Keratinocyte (primary cell): ENCODE measurements around the gene GNAI1. TPM values are rescaled to one million over a fixed set of nuclear protein-coding genes. Genes with fewer than 3 reads are reported as not detected.

Source experiments
- DNase-seq: peaks from one replicate; pipeline ENCODE4 v3.0.0-alpha.2; 2011; ENCODE audit warnings: low read depth, missing footprints, low spot score
- FAIRE-seq: peaks from 2 replicates; lab custom pipeline; 2011; peaks lifted over from hg19 to GRCh38; lab: Jason Lieb, UNC
- H2AFZ ChIP-seq: 2 replicates; pipeline ENCODE4 v1.6.0; 2012; ENCODE audit warnings: low read length, control low read depth, inconsistent platforms; ENCODE audit not compliant: control insufficient read depth
- H3K27ac ChIP-seq: 2 replicates; pipeline ENCODE4 v1.5.1; 2011; ENCODE audit warnings: low read length; ENCODE audit not compliant: control insufficient read depth, insufficient read depth
- H3K27me3 ChIP-seq: 3 replicates; pipeline ENCODE4 v1.6.0; 2011; ENCODE audit warnings: low read length; ENCODE audit not compliant: control insufficient read depth, insufficient read depth; ENCODE audit errors: extremely low read depth
- H3K36me3 ChIP-seq, 2 experiments: 2 replicates in 1 of 2; 3 replicates in 1 of 2; pipeline ENCODE4 v1.5.1; 2011; ENCODE audit warnings: low read length in 2 of 2, mild to moderate bottlenecking in 1 of 2; ENCODE audit not compliant: control insufficient read depth in 2 of 2, insufficient read depth in 2 of 2; ENCODE audit errors: extremely low read depth in 1 of 2
- H3K4me1 ChIP-seq: 3 replicates; pipeline ENCODE4 v1.5.1; 2011; ENCODE audit warnings: low read length; ENCODE audit not compliant: control insufficient read depth, insufficient read depth; ENCODE audit errors: extremely low read depth
- H3K4me2 ChIP-seq: 3 replicates; pipeline ENCODE4 v1.6.0; 2011; ENCODE audit warnings: low read depth, low read length; ENCODE audit not compliant: control insufficient read depth, insufficient read depth; ENCODE audit errors: extremely low read depth
- H3K4me3 ChIP-seq, 3 experiments: fragments of 200-600 bp in 1 of 3; sonication (generic) in 1 of 3; 2 replicates in 2 of 3; 3 replicates in 1 of 3; pipeline ENCODE4 v1.5.1; 2011 to 2016; ENCODE audit warnings: low read length in 3 of 3, mild to moderate bottlenecking in 3 of 3, control low read depth in 2 of 3, inconsistent platforms in 1 of 3, low read depth in 1 of 3, mixed read lengths in 1 of 3, mixed run types in 1 of 3, moderate library complexity in 1 of 3; ENCODE audit not compliant: control insufficient read depth in 2 of 3, insufficient read depth in 2 of 3; ENCODE audit errors: extremely low read depth in 1 of 3
- H3K79me2 ChIP-seq: 2 replicates; pipeline ENCODE4 v1.6.0; 2012; ENCODE audit warnings: low read length; ENCODE audit not compliant: control insufficient read depth, insufficient read depth
- H3K9ac ChIP-seq: 3 replicates; pipeline ENCODE4 v1.6.0; 2011; ENCODE audit warnings: low read length; ENCODE audit not compliant: control insufficient read depth, insufficient read depth; ENCODE audit errors: extremely low read depth
- H3K9me1 ChIP-seq: 3 replicates; pipeline ENCODE4 v1.6.0; 2011; ENCODE audit warnings: low read length; ENCODE audit not compliant: control insufficient read depth, insufficient read depth; ENCODE audit errors: extremely low read depth
- H3K9me3 ChIP-seq: 2 replicates; pipeline ENCODE4 v1.5.1; 2012; ENCODE audit warnings: low read depth, low read length; ENCODE audit not compliant: control insufficient read depth
- H4K20me1 ChIP-seq: 3 replicates; pipeline ENCODE4 v1.6.0; 2011; ENCODE audit warnings: low read length; ENCODE audit not compliant: control insufficient read depth, insufficient read depth; ENCODE audit errors: extremely low read depth
- CTCF ChIP-seq, 3 experiments: IDR thresholded peaks in 1 of 3; conservative IDR thresholded peaks in 1 of 3; optimal IDR thresholded peaks in 1 of 3; 2 replicates in 2 of 3; 3 replicates in 1 of 3; pipeline versions ENCODE3 to v1.5.1; 2011; ENCODE audit warnings: low read length in 3 of 3, mild to moderate bottlenecking in 3 of 3, moderate library complexity in 2 of 3, control low read depth in 1 of 3, inconsistent platforms in 1 of 3; ENCODE audit not compliant: insufficient read depth in 2 of 3; ENCODE audit errors: extremely low read depth in 1 of 3
- EZH2 ChIP-seq: IDR thresholded peaks from one replicate; pipeline ENCODE4 v1.6.1; 2012; ENCODE audit warnings: inconsistent platforms, mild to moderate bottlenecking, low read length, moderate library complexity
- dilution Hi-C: fragments of 300-500 bp; cut with MboI; formaldehyde crosslinking; loops from one replicate; pipeline ENCODE4 v1.7.0; 2020; ENCODE audit warnings: low sequenced_read_pairs; ENCODE audit not compliant: extremely low pct_ligation_motif_present
- polyA plus RNA-seq, 5 experiments: library from polyadenylated mRNA; depleted of rRNA in 3 of 5; stranded (reverse) in 3 of 5; stranded (forward) in 1 of 5; unstranded in 1 of 5; fragments of >200 nt; gene quantifications; 1 replicate in 1 of 5; 2 replicates in 3 of 5; 3 replicates in 1 of 5; pipeline versions ENCODE4 v1.2.1 to v1.2.3, GENCODE V29; 2011 to 2012; ENCODE audit warnings: missing spikeins in 2 of 5, low read depth in 1 of 5, low replicate concordance in 1 of 5

Gene GNAI1
- polyA plus RNA-seq, 1 donor (not counting 4 experiments of a cell fraction or from before 2014, with no cell fraction given) = 84.1 TPM

GRCh38 chr7:80147543-80148391 is 13.1 kb downstream of the GNAI1 start:
- no peak overlapping the region for H2AFZ ChIP-seq
- peaks cover 11% of the 10 kb centered on the region for H3K9me1 ChIP-seq
- no peaks in the 10 kb centered on the region for H3K27me3 ChIP-seq
- peaks cover 96% of the 10 kb centered on the region for H3K79me2 ChIP-seq
- H3K36me3 ChIP-seq = no peaks in the 10 kb centered on the region
- peak overlapping the region; percentile 52 for H3K4me2 ChIP-seq
- H3K4me1 ChIP-seq = peaks cover 58% of the 10 kb centered on the region
- H3K9me3 ChIP-seq = no peaks in the 10 kb centered on the region
- FAIRE-seq (peak; percentile 68), DNase-seq (no peak)
- peak overlapping the region; percentile 39 for H3K9ac ChIP-seq
- peak overlapping the region in 1 of 3 experiments; percentile 29 for H3K4me3 ChIP-seq
- dilution Hi-C loops = no loop called here
- H4K20me1 ChIP-seq = peaks cover 7% of the 10 kb centered on the region
- H3K27ac ChIP-seq = peak overlapping the region; percentile 73
- no peak for TF ChIP-seq CTCF (optimal IDR thresholded peaks at IDR 0.05 in 1 of 3, IDR thresholded peaks at IDR 0.05 in 1 of 3, conservative IDR thresholded peaks at IDR 0.05 in 1 of 3; ENCODE audit: extremely low read depth in 1 of 3, insufficient read depth in 2 of 3, low read length in 3 of 3)
- TF ChIP-seq EZH2 = no peak

- peak; percentile 79 for DNase-seq
- peaks cover 5% of the 10 kb centered on the region for H4K20me1 ChIP-seq
- H3K4me3 ChIP-seq = peak overlapping the region in 2 of 3 experiments; percentile 56 to 58
- peak overlapping the region; percentile 79 for H3K27ac ChIP-seq
- no peaks in the 10 kb centered on the region for H3K27me3 ChIP-seq
- H3K9me1 ChIP-seq = peaks cover 8% of the 10 kb centered on the region
- dilution Hi-C loops = no loop called here
- H3K9ac ChIP-seq = peak overlapping the region; percentile 54
- H3K4me1 ChIP-seq = peaks cover 59% of the 10 kb centered on the region
- TF ChIP-seq EZH2 (no peak), CTCF (optimal IDR thresholded peaks at IDR 0.05 in 1 of 3, IDR thresholded peaks at IDR 0.05 in 1 of 3, conservative IDR thresholded peaks at IDR 0.05 in 1 of 3; ENCODE audit: extremely low read depth in 1 of 3, insufficient read depth in 2 of 3, low read length in 3 of 3) (no peak)
- peaks cover 95% of the 10 kb centered on the region for H3K79me2 ChIP-seq
- peak; percentile 98 for FAIRE-seq
- peak overlapping the region; percentile 86 for H3K4me2 ChIP-seq
- H3K9me3 ChIP-seq = no peaks in the 10 kb centered on the region
- H3K36me3 ChIP-seq = no peaks in the 10 kb centered on the region
- no peak overlapping the region for H2AFZ ChIP-seq
These were observed 16.1 kb downstream of the GNAI1 start for GRCh38 chr7:80150611-80151273.
